ENCODE data around the gene RAB39B. TPM values are rescaled to one million over a fixed set of nuclear protein-coding genes. Genes with fewer than 3 reads are reported as not detected.
A peak's percentile ranks its signal among the peaks of the same experiment; 100 is the strongest.
"Not testable (repeated sequence)": the region's sequence is repeated elsewhere in the genome, so short reads cannot be mapped to it uniquely, and the experiment has no call there.

The RAB39B gene, protein sequence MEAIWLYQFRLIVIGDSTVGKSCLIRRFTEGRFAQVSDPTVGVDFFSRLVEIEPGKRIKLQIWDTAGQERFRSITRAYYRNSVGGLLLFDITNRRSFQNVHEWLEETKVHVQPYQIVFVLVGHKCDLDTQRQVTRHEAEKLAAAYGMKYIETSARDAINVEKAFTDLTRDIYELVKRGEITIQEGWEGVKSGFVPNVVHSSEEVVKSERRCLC
- 0.40 TPM for total RNA-seq
- under 1 TPM; 0.34 to 0.69 (median 0.52) TPM for polyA plus RNA-seq (ENCODE audit: insufficient read depth in 1 of 8, insufficient read length in 8 of 8, low replicate concordance in 1 of 8)
- long read RNA-seq, donor 1, result 0 reads
- long read RNA-seq, donor 2, result 0 reads
- long read RNA-seq, donor 3, result 0 reads
- long read RNA-seq, donor 4, result 0 reads
- long read RNA-seq, donor 5, result 0 reads
- long read RNA-seq, donor 6, partial matches to known transcripts, result 0 of 1 reads
- long read RNA-seq, donor 6, other reads (novel, unspliced or antisense), result 0 of 1 reads
- long read RNA-seq, donor 7, result 0 reads
- long read RNA-seq, donor 8, result 0 reads
- long read RNA-seq, donor 9, partial matches to known transcripts, result 0 of 1 reads
- long read RNA-seq, donor 9, other reads (novel, unspliced or antisense), result 0 of 1 reads
- long read RNA-seq, donor 10, result 0 reads
- long read RNA-seq, donor 11, result 0 reads

DNA sequence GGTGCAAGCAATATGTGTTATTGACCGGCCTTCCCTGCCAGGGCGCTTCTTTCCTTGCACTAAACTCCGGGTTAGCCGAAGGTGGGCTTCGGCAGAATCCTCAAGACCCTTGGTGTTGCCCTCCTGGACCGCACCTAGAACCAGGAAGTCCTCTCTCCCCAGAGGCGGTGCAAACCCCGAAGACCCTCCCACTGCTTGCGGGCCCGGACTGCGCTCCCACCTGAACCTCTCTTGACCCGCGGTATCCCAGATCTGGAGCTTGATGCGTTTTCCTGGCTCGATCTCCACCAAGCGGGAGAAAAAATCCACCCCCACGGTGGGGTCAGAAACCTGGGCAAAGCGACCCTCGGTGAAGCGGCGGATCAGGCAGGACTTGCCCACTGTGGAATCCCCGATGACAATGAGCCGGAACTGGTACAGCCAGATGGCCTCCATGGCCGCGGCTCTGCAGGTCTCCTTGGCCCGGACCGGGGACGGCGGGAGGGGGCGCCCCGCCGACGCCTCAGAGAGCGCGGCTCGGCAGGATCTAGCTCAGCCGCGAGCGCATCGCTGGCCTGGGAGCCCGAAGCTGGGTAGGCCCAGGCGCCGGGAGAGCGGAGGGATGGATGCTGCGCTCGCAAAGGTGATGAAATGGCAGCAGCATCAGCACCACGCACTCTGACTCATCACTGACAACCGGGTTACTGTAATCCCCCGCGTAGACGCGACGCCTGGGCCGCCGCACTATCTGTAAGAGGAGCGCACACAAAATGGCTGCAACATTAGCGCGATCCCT is at the start of gene RAB39B:
Gene RAB39B, minus strand, starts transcription at position 638 of the 775 bp plus-strand sequence. Its CDS starts 203 bp downstream, at position 435.
- Histone ChIP-seq H3K27me3 (ENCODE audit: control insufficient read depth, insufficient read depth, low read length) (peaks cover 6% of the 10 kb centered on the region), H3K9me3 (replicated peaks; ENCODE audit: control insufficient read depth, low read depth, low read length) (peaks cover 3% of the 10 kb centered on the region), H3K4me1 (ENCODE audit: control insufficient read depth, insufficient read depth, low read length) (no peaks in the 10 kb centered on the region), H3K27ac (ENCODE audit: low read length) (no peak within 1 kb of the TSS), H3K4me3 (ENCODE audit: low read length) (peak within 1 kb of the TSS; percentile 30), H3K36me3 (ENCODE audit: control insufficient read depth, insufficient read depth, low read length) (no peaks in the 10 kb centered on the region)
- DNase-seq, result peak; percentile 51
- 29% methylated on average over 46 of the region's 58 CpGs for WGBS (ENCODE audit: insufficient coverage)

DNA sequence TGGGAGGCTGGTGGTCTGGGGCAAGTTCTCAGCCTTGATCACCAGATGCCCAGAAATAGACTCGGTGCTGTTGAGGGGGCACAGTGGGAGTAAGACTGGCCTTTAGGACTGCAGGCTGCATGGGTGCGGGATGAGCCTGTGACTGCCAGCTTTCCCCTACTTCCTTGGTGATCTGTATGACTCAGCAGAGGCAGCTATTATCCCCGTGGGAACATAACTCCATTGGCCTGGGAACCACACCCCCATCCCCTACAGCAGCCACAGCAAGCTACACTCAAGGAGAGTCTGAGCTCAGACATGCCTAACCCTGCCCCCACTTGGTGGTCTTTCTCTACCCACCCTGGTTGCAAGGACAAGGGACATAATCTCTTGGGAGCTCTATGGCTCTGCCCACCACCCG is 49.5 kb upstream of the RAB39B start:
- Histone ChIP-seq H3K27me3 (ENCODE audit: control insufficient read depth, insufficient read depth, low read length) (no peaks in the 10 kb centered on the region), H3K4me3 (ENCODE audit: low read length) (no peak overlapping the region), H3K27ac (ENCODE audit: low read length) (no peak overlapping the region), H3K4me1 (ENCODE audit: control insufficient read depth, insufficient read depth, low read length) (no peaks in the 10 kb centered on the region), H3K36me3 (ENCODE audit: control insufficient read depth, insufficient read depth, low read length) (no peaks in the 10 kb centered on the region), H3K9me3 (replicated peaks; ENCODE audit: control insufficient read depth, low read depth, low read length) (peaks cover 19% of the 10 kb centered on the region)
- DNase-seq, result no peak
- WGBS (ENCODE audit: insufficient coverage), result 53% methylated on average over 3 of the region's 4 CpGs

DNA sequence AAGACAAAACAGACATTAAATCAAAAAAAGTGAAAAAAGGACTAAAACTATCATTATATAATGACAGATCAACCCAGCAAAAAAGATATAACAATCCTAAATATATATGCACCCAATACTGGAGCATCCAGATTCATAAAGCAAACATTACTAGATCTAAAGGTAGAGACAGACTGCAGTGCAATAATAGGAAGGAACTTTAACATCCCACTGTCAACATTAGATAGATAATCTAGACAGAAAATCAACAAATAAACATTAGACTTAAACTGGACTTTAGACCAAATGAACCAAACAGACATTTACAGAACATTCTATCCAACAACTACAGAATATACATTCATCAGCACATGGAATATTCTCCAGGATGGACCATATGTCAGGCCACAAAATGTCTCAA is 29.5 kb upstream of the RAB39B start:
- DNase-seq, result no peak
- no peak overlapping the region for H3K27ac ChIP-seq (ENCODE audit: low read length)
- H3K4me3 ChIP-seq (ENCODE audit: low read length), result no peak overlapping the region
- H3K27me3 ChIP-seq (ENCODE audit: control insufficient read depth, insufficient read depth, low read length), result no peaks in the 10 kb centered on the region
- H3K36me3 ChIP-seq (ENCODE audit: control insufficient read depth, insufficient read depth, low read length), result no peaks in the 10 kb centered on the region
- H3K9me3 ChIP-seq (replicated peaks; ENCODE audit: control insufficient read depth, low read depth, low read length), result no peaks in the 10 kb centered on the region
- H3K4me1 ChIP-seq (ENCODE audit: control insufficient read depth, insufficient read depth, low read length), result no peaks in the 10 kb centered on the region

DNA sequence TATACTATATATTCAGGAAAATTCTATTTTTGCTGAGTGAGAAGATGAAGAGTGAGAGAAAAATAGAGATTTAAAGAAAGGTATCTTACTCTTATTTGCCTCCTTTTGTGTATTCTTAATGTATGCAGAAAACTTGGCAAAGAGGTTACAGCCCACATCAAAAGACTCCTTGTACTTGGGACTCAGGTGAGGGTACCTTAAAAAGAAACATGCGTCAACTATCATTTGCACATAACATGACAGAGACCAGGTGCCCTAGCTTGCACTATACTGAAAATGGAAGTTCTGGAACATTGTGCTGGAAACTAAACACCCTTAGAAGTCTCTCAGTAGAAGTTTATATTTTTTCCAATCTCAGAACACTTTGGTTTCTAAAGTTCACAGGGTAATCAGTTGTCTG is 15.6 kb upstream of the RAB39B start:
- Histone ChIP-seq H3K9me3 (replicated peaks; ENCODE audit: control insufficient read depth, low read depth, low read length) (no peaks in the 10 kb centered on the region), H3K36me3 (ENCODE audit: control insufficient read depth, insufficient read depth, low read length) (no peaks in the 10 kb centered on the region), H3K27me3 (ENCODE audit: control insufficient read depth, insufficient read depth, low read length) (no peaks in the 10 kb centered on the region), H3K4me1 (ENCODE audit: control insufficient read depth, insufficient read depth, low read length) (no peaks in the 10 kb centered on the region), H3K4me3 (ENCODE audit: low read length) (no peak overlapping the region), H3K27ac (ENCODE audit: low read length) (no peak overlapping the region)
- no peak for DNase-seq
- no CpG with 5 or more reads among the region's 1 CpG for WGBS (ENCODE audit: insufficient coverage)

DNA sequence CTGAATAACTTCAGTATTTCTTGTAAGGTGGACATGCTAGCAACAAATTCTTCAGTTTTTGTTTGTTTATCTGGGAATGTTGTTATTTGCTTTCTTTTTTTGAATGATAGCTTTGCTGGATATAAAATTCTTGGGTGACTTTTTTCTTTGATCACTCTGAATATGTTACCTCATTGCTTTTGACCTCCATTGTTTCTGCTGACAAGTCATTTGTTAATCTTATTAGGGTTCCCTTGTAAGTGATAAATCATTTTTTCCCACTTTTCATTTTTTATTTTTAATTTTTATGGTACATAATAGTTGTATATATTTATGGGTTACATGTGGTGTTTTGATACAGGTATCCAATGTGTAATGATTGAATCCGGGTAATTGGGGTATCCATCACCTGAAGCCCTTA is 6.7 kb upstream of the RAB39B start:
- H3K27me3 ChIP-seq (ENCODE audit: control insufficient read depth, insufficient read depth, low read length), result no peaks in the 10 kb centered on the region
- H3K9me3 ChIP-seq (replicated peaks; ENCODE audit: control insufficient read depth, low read depth, low read length), result peaks cover 7% of the 10 kb centered on the region
- H3K4me1 ChIP-seq (ENCODE audit: control insufficient read depth, insufficient read depth, low read length), result no peaks in the 10 kb centered on the region
- DNase-seq, result no peak
- WGBS (ENCODE audit: insufficient coverage), result no CpG with 5 or more reads among the region's 1 CpG
- no peak overlapping the region for H3K27ac ChIP-seq (ENCODE audit: low read length)
- no peaks in the 10 kb centered on the region for H3K36me3 ChIP-seq (ENCODE audit: control insufficient read depth, insufficient read depth, low read length)
- no peak overlapping the region for H3K4me3 ChIP-seq (ENCODE audit: low read length)

DNA sequence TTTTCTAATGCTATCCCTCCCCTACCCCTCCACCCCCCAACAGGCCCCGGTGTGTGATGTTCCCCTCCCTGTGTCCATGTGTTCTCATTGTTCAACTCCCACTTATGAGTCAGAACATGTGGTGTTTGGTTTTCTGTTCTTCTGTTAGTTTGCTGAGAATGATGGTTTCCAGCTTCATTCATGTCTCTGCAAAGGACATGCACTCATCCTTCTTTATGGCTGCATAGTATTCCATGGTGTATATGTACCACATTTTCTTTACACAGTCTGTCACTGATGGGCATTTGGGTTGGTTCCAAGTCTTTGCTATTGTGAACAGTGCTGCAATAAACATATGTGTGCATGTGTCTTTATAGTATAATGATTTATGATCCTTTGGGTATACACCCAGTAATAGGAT is 3.7 kb upstream of the RAB39B start:
- H3K27me3 ChIP-seq (ENCODE audit: control insufficient read depth, insufficient read depth, low read length); DNase-seq; H3K9me3 ChIP-seq (replicated peaks; ENCODE audit: control insufficient read depth, low read depth, low read length); H3K27ac ChIP-seq (ENCODE audit: low read length); H3K4me1 ChIP-seq (ENCODE audit: control insufficient read depth, insufficient read depth, low read length); H3K36me3 ChIP-seq (ENCODE audit: control insufficient read depth, insufficient read depth, low read length); H3K4me3 ChIP-seq (ENCODE audit: low read length): not testable (repeated sequence)
- no CpG with 5 or more reads among the region's 1 CpG for WGBS (ENCODE audit: insufficient coverage)

DNA sequence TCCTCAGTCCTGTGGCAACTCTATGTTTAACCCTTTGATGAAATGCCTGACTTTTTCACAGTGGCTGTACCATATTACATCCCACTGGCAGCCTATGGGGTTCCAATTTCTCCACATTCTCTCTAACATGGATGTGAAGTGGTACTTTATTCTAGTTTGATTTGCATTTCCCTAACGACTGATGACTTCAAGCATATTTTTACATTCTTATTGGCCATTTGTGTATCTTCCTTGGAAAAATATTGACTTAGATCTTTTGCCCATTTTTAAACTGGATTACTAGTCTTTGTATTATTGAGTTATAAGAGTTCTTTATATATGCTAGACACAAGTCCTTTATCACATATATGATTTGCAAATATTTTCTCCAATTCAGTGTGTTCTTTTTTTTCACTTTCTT is 2.1 kb upstream of the RAB39B start:
- WGBS (ENCODE audit: insufficient coverage), result no CpG with 5 or more reads among the region's 1 CpG
- Histone ChIP-seq H3K9me3 (replicated peaks; ENCODE audit: control insufficient read depth, low read depth, low read length) (peaks cover 6% of the 10 kb centered on the region), H3K27me3 (ENCODE audit: control insufficient read depth, insufficient read depth, low read length) (peaks cover 6% of the 10 kb centered on the region), H3K36me3 (ENCODE audit: control insufficient read depth, insufficient read depth, low read length) (no peaks in the 10 kb centered on the region), H3K27ac (ENCODE audit: low read length) (no peak overlapping the region), H3K4me3 (ENCODE audit: low read length) (no peak overlapping the region), H3K4me1 (ENCODE audit: control insufficient read depth, insufficient read depth, low read length) (no peaks in the 10 kb centered on the region)
- DNase-seq, result no peak

DNA sequence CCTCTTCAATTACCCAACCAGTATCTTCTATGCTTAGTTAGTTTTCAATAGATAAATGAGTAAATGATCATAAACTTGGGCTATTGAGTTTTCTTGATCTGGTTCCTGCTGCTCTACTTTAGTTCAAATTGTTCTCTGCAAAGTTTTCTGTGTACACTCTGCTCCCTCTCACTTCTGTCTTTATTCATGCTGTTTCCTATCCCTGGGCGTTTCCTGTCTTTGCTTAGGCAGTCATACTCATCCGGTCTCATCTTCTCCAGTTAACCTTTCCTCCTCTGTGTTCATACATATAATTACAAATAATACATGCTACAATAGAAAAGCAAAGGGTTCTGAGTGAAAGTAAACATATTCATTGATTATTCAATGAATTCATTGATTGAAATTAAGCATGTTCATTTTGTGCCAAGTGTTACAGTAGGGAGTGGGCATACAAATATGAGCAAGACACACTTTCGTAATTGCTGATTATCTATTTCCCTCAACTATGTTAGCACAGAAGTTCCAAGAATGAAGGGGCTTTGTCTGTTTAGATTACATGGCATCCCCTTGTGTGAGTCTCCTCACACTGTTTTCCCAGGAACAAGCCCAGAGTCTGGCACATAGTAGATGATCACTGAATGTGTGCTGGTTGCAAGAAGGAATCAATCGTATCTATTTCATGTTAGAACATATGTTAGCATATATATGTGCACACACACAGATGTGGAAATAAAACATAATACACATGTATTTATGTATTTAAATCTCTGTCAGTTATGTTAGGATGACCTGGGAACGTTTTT is 1.1 kb downstream of the RAB39B start:
- Histone ChIP-seq H3K27me3 (ENCODE audit: control insufficient read depth, insufficient read depth, low read length) (peaks cover 6% of the 10 kb centered on the region), H3K36me3 (ENCODE audit: control insufficient read depth, insufficient read depth, low read length) (no peaks in the 10 kb centered on the region), H3K4me3 (ENCODE audit: low read length) (no peak overlapping the region), H3K27ac (ENCODE audit: low read length) (no peak overlapping the region), H3K9me3 (replicated peaks; ENCODE audit: control insufficient read depth, low read depth, low read length) (peaks cover 3% of the 10 kb centered on the region), H3K4me1 (ENCODE audit: control insufficient read depth, insufficient read depth, low read length) (no peaks in the 10 kb centered on the region)
- no CpG with 5 or more reads among the region's 5 CpGs for WGBS (ENCODE audit: insufficient coverage)
- DNase-seq, result peak; percentile 13

DNA sequence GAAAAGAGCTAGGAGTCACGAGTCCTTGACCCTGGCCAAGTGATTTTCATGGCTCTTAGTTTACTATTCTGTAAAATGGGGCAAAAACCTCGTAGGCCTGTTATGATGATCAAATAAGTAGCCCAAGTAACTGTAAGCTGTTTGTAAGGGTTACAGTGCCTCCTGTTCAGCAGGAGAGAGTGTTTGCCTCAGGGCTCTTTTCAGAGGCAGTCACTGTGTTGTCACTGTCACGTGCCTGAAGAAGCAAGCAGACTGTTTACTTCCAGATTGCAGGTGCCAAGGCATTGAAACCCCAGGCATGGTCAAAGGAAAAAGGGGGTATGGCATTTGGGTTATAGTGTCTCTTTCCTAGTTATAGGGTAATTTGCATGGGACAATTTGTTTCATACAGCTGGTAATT is 4.5 kb downstream of the RAB39B start:
- WGBS (ENCODE audit: insufficient coverage), result 57% methylated on average over 3 of the region's 3 CpGs
- H3K9me3 ChIP-seq (replicated peaks; ENCODE audit: control insufficient read depth, low read depth, low read length), result peaks cover 2% of the 10 kb centered on the region
- peaks cover 6% of the 10 kb centered on the region for H3K27me3 ChIP-seq (ENCODE audit: control insufficient read depth, insufficient read depth, low read length)
- H3K36me3 ChIP-seq (ENCODE audit: control insufficient read depth, insufficient read depth, low read length), result no peaks in the 10 kb centered on the region
- no peak for DNase-seq
- H3K4me1 ChIP-seq (ENCODE audit: control insufficient read depth, insufficient read depth, low read length), result no peaks in the 10 kb centered on the region
- H3K27ac ChIP-seq (ENCODE audit: low read length), result no peak overlapping the region
- H3K4me3 ChIP-seq (ENCODE audit: low read length), result no peak overlapping the region

All from muscle of leg (tissue), 16 donors.